Measurements from ENCODE around the gene ATP6V1B1.

ATP6V1B1 gene

GRCh38 chr2:70935468-70936164, at the start of gene ATP6V1B1:
ATP6V1B1 (plus strand) TSS chr2:70935900; CDS start chr2:70935955, 55 bp downstream.
- DNase-seq = no peak

GRCh38 chr2:70886541-70886987, 49.1 kb upstream of the ATP6V1B1 start:
- DNase-seq = no peak

GRCh38 chr2:70887208-70887549, 48.5 kb upstream of the ATP6V1B1 start:
- DNase-seq = no peak

GRCh38 chr2:70887550-70888246, 48.0 kb upstream of the ATP6V1B1 start:
- DNase-seq = no peak

GRCh38 chr2:70888366-70888922, 47.3 kb upstream of the ATP6V1B1 start:
- DNase-seq = no peak

- DNase-seq = no peak
Measured at GRCh38 chr2:70888923-70889715, 46.6 kb upstream of the ATP6V1B1 start.

- no peak for DNase-seq
Measured at GRCh38 chr2:70889716-70890037, 46.0 kb upstream of the ATP6V1B1 start.

GRCh38 chr2:70890469-70891065, 45.1 kb upstream of the ATP6V1B1 start:
- DNase-seq = no peak

- DNase-seq = no peak
Measured at GRCh38 chr2:70891572-70892357, 43.9 kb upstream of the ATP6V1B1 start.

- DNase-seq = no peak
Measured at GRCh38 chr2:70892750-70893149, 43.0 kb upstream of the ATP6V1B1 start.

- DNase-seq = no peak
Measured at GRCh38 chr2:70893186-70893585, 42.5 kb upstream of the ATP6V1B1 start.

GRCh38 chr2:70894765-70895164, 40.9 kb upstream of the ATP6V1B1 start:
- no peak for DNase-seq

GRCh38 chr2:70895249-70895648, 40.5 kb upstream of the ATP6V1B1 start:
- DNase-seq = no peak

- no peak for DNase-seq
Measured at GRCh38 chr2:70895998-70896764, 39.5 kb upstream of the ATP6V1B1 start.

GRCh38 chr2:70896765-70897202, 38.9 kb upstream of the ATP6V1B1 start:
- no peak for DNase-seq

- DNase-seq = no peak
Measured at GRCh38 chr2:70897203-70897976, 38.3 kb upstream of the ATP6V1B1 start.

- no peak for DNase-seq
Measured at GRCh38 chr2:70897977-70898226, 37.8 kb upstream of the ATP6V1B1 start.

GRCh38 chr2:70898363-70899240, 37.1 kb upstream of the ATP6V1B1 start:
- no peak for DNase-seq

- no peak for DNase-seq
Measured at GRCh38 chr2:70901227-70902066, 34.3 kb upstream of the ATP6V1B1 start.
